Endothelial cell (in vitro differentiated cells): ENCODE measurements around the gene SOX18. TPM values are rescaled to one million over a fixed set of nuclear protein-coding genes. Genes with fewer than 3 reads are reported as not detected.

ENCODE experiments used
- DNase-seq: peaks from one replicate; pipeline ENCODE4 v3.0.0; 2021; ENCODE audit warnings: low spot score
- H3K27ac Mint-ChIP-seq: one replicate; pipeline ENCODE4 v1.8.0; 2021; ENCODE audit warnings: mixed read lengths, inconsistent platforms; ENCODE audit not compliant: unreplicated experiment
- H3K27me3 Mint-ChIP-seq: one replicate; pipeline ENCODE4 v1.8.0; 2021; ENCODE audit warnings: mild to moderate bottlenecking, moderate library complexity, mixed read lengths, inconsistent platforms; ENCODE audit not compliant: unreplicated experiment
- H3K36me3 Mint-ChIP-seq: one replicate; pipeline ENCODE4 v1.8.0; 2021; ENCODE audit warnings: mild to moderate bottlenecking, low read depth, mixed read lengths, inconsistent platforms; ENCODE audit not compliant: unreplicated experiment
- H3K4me1 Mint-ChIP-seq: one replicate; pipeline ENCODE4 v1.8.0; 2021; ENCODE audit warnings: mild to moderate bottlenecking, mixed read lengths, inconsistent platforms; ENCODE audit not compliant: unreplicated experiment
- H3K4me3 Mint-ChIP-seq: one replicate; pipeline ENCODE4 v1.8.0; 2021; ENCODE audit warnings: mild to moderate bottlenecking, mixed read lengths, inconsistent platforms; ENCODE audit not compliant: unreplicated experiment
- H3K9me3 Mint-ChIP-seq: one replicate; pipeline ENCODE4 v1.8.0; 2021; ENCODE audit warnings: mixed read lengths, inconsistent platforms; ENCODE audit not compliant: unreplicated experiment
- total RNA-seq: library from RNA; stranded (reverse); fragmentation: NEBNext Ultra II Directional; extraction: Animal tissue kit (Norgen Biotek cat#: 25700); gene quantifications from one replicate; pipeline ENCODE4 v1.2.1, GENCODE V29; 2021; ENCODE audit not compliant: unreplicated experiment
- TF ChIP-seq, protein P1 (sequence below): fragments of 200-600 bp; sonication (generic); IDR thresholded peaks from one replicate; pipeline ENCODE4 v1.5.0; 2021; ENCODE audit warnings: antibody characterized with exemption; ENCODE audit not compliant: unreplicated experiment

SOX18 gene
- total RNA-seq, 1 donor from 2014 or later = 149 TPM

DNA sequence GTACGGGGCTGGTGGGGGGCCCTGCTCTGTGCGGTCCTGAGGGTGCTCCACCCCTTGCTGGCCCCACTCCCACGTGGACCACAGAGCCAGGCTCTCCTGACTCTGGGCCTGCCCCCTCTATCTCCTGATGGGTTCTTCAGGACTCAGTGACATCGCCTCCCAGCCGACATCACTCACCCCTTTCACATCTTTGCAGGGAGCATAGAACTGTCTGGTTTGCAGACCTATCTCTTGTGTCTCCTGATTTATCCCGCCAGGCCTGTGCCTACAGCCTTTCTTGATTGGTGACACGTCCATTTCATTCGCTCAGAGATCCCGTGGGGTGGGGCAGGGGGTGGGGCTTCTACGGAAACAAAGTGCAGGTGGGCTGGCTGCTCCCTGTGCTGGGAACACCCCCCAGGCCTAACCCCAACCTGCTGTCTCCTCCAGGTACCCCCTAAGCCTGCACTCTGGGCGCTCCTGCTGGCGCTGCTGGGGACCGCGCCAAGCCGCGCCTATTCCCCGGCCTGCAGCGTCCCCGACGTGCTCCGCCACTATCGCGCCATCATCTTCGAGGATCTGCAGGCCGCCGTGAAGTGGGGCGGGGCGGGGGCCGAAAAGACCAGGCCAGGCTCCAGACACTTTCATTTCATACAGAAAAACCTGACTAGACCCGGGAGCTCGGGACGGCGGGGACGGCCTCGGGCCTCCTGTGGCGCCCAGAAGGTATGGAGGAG, 11.8 kb downstream of the SOX18 start:
- H3K9me3 Mint-ChIP-seq = no peaks in the 10 kb centered on the region
- H3K27me3 Mint-ChIP-seq = peaks cover 11% of the 10 kb centered on the region
- TF ChIP-seq, protein P1, sequence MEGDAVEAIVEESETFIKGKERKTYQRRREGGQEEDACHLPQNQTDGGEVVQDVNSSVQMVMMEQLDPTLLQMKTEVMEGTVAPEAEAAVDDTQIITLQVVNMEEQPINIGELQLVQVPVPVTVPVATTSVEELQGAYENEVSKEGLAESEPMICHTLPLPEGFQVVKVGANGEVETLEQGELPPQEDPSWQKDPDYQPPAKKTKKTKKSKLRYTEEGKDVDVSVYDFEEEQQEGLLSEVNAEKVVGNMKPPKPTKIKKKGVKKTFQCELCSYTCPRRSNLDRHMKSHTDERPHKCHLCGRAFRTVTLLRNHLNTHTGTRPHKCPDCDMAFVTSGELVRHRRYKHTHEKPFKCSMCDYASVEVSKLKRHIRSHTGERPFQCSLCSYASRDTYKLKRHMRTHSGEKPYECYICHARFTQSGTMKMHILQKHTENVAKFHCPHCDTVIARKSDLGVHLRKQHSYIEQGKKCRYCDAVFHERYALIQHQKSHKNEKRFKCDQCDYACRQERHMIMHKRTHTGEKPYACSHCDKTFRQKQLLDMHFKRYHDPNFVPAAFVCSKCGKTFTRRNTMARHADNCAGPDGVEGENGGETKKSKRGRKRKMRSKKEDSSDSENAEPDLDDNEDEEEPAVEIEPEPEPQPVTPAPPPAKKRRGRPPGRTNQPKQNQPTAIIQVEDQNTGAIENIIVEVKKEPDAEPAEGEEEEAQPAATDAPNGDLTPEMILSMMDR = no peak
- H3K4me1 Mint-ChIP-seq = peaks cover 32% of the 10 kb centered on the region
- peak overlapping the region; percentile 61 for H3K27ac Mint-ChIP-seq
- no peak for DNase-seq
- H3K4me3 Mint-ChIP-seq = peak overlapping the region; percentile 90
- no peaks in the 10 kb centered on the region for H3K36me3 Mint-ChIP-seq

DNA sequence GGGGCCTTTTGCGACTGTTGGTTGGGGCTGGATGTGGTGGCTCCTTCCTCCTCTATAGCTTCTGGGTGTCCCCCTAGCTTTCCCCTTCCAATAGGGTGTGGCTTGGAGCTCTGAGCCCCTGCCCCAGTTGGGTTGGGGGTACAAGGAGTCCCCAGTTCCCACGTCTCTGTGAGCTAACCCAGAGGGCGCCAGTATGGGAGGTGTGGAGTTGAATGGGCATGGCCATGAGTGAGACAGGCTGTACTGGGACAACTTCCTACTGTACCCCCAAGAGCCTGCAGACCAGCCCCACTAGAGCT, 12.3 kb downstream of the SOX18 start:
- H3K27ac Mint-ChIP-seq = no peak overlapping the region
- H3K36me3 Mint-ChIP-seq = no peaks in the 10 kb centered on the region
- H3K27me3 Mint-ChIP-seq = peaks cover 11% of the 10 kb centered on the region
- H3K4me1 Mint-ChIP-seq = peaks cover 32% of the 10 kb centered on the region
- peak overlapping the region; percentile 90 for H3K4me3 Mint-ChIP-seq
- no peaks in the 10 kb centered on the region for H3K9me3 Mint-ChIP-seq
- no peak for DNase-seq
- TF ChIP-seq, protein P1 = no peak

DNA sequence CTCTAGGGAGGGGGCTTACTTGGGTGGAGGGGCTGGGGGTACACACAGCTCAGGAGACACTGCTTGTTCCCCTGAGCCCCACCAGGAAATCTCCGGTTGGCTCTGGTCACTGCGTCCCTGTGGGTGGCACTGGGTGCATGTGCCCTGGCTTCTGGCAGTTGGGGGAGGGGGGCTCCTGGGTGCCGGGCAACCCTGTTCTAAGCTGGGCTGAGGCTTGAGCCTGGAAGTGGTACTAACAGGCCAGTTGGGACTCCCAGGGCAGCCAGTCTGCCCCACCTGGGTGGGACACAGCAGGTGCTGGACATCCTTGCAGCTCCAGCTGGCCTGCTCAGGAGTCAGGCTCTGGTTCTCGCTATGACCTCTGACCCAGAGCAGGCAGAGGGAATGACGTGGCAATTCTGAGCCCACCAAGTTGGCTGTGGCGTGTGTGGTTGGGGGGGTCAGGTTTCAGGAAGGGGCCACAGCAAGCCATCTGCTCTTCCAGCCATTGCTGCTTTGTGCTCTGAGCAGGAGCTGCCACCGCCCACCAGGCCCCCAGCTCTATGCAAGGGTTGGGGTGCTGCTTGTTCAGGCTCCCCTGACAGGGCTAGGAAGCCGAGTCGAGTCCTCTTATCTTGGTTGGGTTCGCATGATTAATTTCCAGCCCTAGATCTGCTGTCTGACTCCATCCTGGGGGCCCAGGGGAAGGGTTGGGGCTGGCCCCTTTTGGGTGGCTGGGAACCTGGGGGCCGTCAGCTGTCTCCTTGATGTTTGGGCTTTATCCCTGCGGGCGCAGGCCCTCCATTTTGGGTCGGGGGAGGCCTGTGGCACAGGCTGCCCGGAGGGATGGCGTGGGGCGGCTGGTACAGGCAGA, 12.9 kb downstream of the SOX18 start:
- no peak for DNase-seq
- H3K9me3 Mint-ChIP-seq = no peaks in the 10 kb centered on the region
- H3K36me3 Mint-ChIP-seq = no peaks in the 10 kb centered on the region
- H3K4me3 Mint-ChIP-seq = no peak overlapping the region
- H3K4me1 Mint-ChIP-seq = peaks cover 32% of the 10 kb centered on the region
- TF ChIP-seq, protein P1 = no peak
- H3K27me3 Mint-ChIP-seq = peaks cover 17% of the 10 kb centered on the region
- peak overlapping the region; percentile 52 for H3K27ac Mint-ChIP-seq

DNA sequence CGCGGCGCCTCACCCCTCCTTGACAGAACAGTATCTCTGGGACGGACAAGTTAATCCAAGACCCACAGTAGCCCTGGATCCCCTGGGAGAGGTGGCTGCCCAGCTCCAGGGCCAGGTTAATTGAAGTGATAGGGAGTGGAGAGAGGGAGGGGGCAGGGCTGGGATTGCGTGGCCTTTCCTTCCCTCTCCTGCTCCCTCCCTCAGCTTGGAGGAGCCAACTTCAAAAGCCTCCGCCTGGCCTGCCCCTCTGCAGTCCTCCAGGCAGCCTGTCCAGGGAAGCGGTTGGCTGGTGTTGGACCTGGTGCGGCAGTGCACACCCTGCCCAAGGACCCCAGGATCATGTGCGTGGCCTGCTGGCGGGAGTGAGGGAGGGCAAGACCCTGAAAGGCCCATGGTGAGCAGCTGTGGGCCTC, 13.5 kb downstream of the SOX18 start, which contains the start of gene C20orf204:
C20orf204 (plus strand) TSS at position 250 of the 413 bp plus-strand sequence; CDS start at position 392, 142 bp downstream.
- TF ChIP-seq, protein P1 = no peak
- Mint-ChIP-seq H3K36me3 (peaks cover 4% of the 10 kb centered on the region), H3K9me3 (no peaks in the 10 kb centered on the region), H3K27ac (peak within 1 kb of the TSS; percentile 52), H3K4me1 (peaks cover 28% of the 10 kb centered on the region), H3K4me3 (no peak within 1 kb of the TSS), H3K27me3 (peaks cover 20% of the 10 kb centered on the region)
- DNase-seq = no peak
